ENCODE measurements around the gene UQCRFS1.

The UQCRFS1 gene

GRCh38 chr19:29155683-29156082 is 57.3 kb downstream of the UQCRFS1 start:
- no peak for DNase-seq (ENCODE audit: low spot score)

Data from ecto neural progenitor cell (in vitro differentiated cells).